Heart right ventricle (tissue), 16 donors: ENCODE results near the gene ZNF750. TPM values are rescaled to one million over a fixed set of nuclear protein-coding genes. Genes with fewer than 3 reads are reported as not detected.

Experiments
- ATAC-seq, 8 donors: fragments of 200-7000 bp; cut with Tn5 transposase; one replicate each; pipeline ENCODE4 v1.9.1; 2020; ENCODE audit warnings: mild to moderate bottlenecking in 8 of 8, moderate library complexity in 8 of 8, moderate number of reproducible peaks in 1 of 8
- DNase-seq, 2 donors: peaks; one replicate each; pipeline ENCODE4 v3.0.0-alpha.2; 2020
- H3K27ac ChIP-seq, 10 donors: fragments of 200-600 bp; sonication (generic) in 2 of 10; one replicate each; pipeline versions ENCODE4 v1.5.0 to v1.8.0; 2020 to 2022; ENCODE audit warnings: mild to moderate bottlenecking in 3 of 10
- H3K27me3 ChIP-seq, 7 donors: fragments of 200-600 bp; one replicate each; pipeline ENCODE4 v1.8.0; 2021 to 2022; ENCODE audit warnings: mild to moderate bottlenecking in 2 of 7
- H3K36me3 ChIP-seq, 9 donors: fragments of 200-600 bp; sonication (generic) in 1 of 9; one replicate each; pipeline versions ENCODE4 v1.5.0 to v1.8.0; 2020 to 2022; ENCODE audit warnings: mild to moderate bottlenecking in 2 of 9
- H3K4me1 ChIP-seq, 9 donors: fragments of 200-600 bp; sonication (generic) in 1 of 9; one replicate each; pipeline versions ENCODE4 v1.5.0 to v1.8.0; 2020 to 2022; ENCODE audit warnings: mild to moderate bottlenecking in 4 of 9
- H3K4me3 ChIP-seq, 10 donors: fragments of 200-600 bp; sonication (generic) in 2 of 10; one replicate each; pipeline versions ENCODE4 v1.5.0 to v1.8.0; 2020 to 2022; ENCODE audit warnings: mild to moderate bottlenecking in 7 of 10, moderate library complexity in 2 of 10
- H3K9me3 ChIP-seq, 11 donors: fragments of 200-600 bp in 10 of 11; sonication (generic) in 2 of 11; one replicate each; pipeline versions ENCODE4 v1.5.0 to v1.8.0; 2013 to 2022; ENCODE audit warnings: mild to moderate bottlenecking in 2 of 11, control low read depth in 1 of 11, moderate library complexity in 1 of 11
- WGBS, 2 donors: extraction: QIAGEN DNeasy Blood & Tissue Kit; methylation state at CpG; one replicate each; pipeline ENCODE4 v1.1.7; 2013; ENCODE audit warnings: inconsistent platforms in 1 of 2; 5-methylcytosine and 5-hydroxymethylcytosine counted together
- intact Hi-C, 10 donors: fragments of 100-400 bp; cut with DNase I; formaldehyde crosslinking; loops; one replicate each; pipeline versions ENCODE4 v1.11.1 to v1.14.2; 2022
- polyA plus RNA-seq, 2 donors: library from polyadenylated mRNA; stranded (reverse); fragments of 200-250 nt; gene quantifications; one replicate each; pipeline ENCODE4 v1.2.3, GENCODE V29; 2013
- total RNA-seq, 10 donors: library from RNA; stranded (reverse); fragmentation: NEBNext Ultra II Directional in 3 of 10; extraction: Animal tissue kit (Norgen Biotek cat#: 25700) in 3 of 10; gene quantifications; one replicate each; pipeline versions ENCODE4 v1.2.1 to v1.2.4, GENCODE V29; 2021 to 2023
- TF ChIP-seq, protein P1 (sequence below), 9 donors: fragments of 200-600 bp; sonication (generic) in 2 of 9; IDR thresholded peaks; one replicate each; pipeline versions ENCODE4 v1.5.0 to v1.8.0; 2021 to 2022; ENCODE audit warnings: antibody characterized with exemption in 9 of 9, mild to moderate bottlenecking in 5 of 9, moderate library complexity in 1 of 9
- donor health status: Arrhythmogenic right ventricular cardiomyopathy.
- donor health status: ischemic (EF 13 %, LVEDD 7.1; RV severe dilation, severe dysfunction).
- donor health status: healthy with polysubstance abuse.
- donor health status: DM: no; HTN: yes; CAD: no.
- donor health status: DM: no; HTN: no; CAD: no.
- donor health status: ischemic (EF 25% LVEDD 6.9; RV normal size, moderate dysfunction).
- donor health status: ischemic (EF 25% LVEDD 5.7; RV mildly dilated, moderate dysfunction).
- donor health status: healthy.
- donor health status: DM: yes; HTN: yes; CAD: no.
- donor health status: Ischemic cardiomyopathy.
- donor health status: ischemic (EF 35%, LVEDD 5.7; RV mildly dilated, moderate dysfunction).
- donor health status: nonischemic (EF 11% LVEDD 7.7; RV severe dilation, severe dysfunction).
- donor health status: DM: yes; HTN: yes; CAD: no.
- donor health status: PGD.
- donor health status: ischemic (EF 29% LVEDD 5.4; RV normal size, mild dysfunction).
- donor health status: nonischemic (EF 23%, LVEDD 6.1; RV moderate dilation, normal function).

The ZNF750 gene
- total and polyA plus RNA-seq, 12 donors = 0.11 to 0.20 (median 0.15) TPM; not detected in 7

GRCh38 chr17:82799591-82799990 is 40.2 kb downstream of the ZNF750 start:
- no peaks in the 10 kb centered on the region for H3K27me3 ChIP-seq
- no peaks in the 10 kb centered on the region for H3K9me3 ChIP-seq
- H3K27ac ChIP-seq = no peak overlapping the region
- no peak overlapping the region for H3K4me3 ChIP-seq
- TF ChIP-seq, protein P1, sequence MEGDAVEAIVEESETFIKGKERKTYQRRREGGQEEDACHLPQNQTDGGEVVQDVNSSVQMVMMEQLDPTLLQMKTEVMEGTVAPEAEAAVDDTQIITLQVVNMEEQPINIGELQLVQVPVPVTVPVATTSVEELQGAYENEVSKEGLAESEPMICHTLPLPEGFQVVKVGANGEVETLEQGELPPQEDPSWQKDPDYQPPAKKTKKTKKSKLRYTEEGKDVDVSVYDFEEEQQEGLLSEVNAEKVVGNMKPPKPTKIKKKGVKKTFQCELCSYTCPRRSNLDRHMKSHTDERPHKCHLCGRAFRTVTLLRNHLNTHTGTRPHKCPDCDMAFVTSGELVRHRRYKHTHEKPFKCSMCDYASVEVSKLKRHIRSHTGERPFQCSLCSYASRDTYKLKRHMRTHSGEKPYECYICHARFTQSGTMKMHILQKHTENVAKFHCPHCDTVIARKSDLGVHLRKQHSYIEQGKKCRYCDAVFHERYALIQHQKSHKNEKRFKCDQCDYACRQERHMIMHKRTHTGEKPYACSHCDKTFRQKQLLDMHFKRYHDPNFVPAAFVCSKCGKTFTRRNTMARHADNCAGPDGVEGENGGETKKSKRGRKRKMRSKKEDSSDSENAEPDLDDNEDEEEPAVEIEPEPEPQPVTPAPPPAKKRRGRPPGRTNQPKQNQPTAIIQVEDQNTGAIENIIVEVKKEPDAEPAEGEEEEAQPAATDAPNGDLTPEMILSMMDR (IDR thresholded peaks at IDR 0.05) = no peak
- DNase-seq (no peak), ATAC-seq (no peak)
- intact Hi-C loops = loop anchor here in 1 of 10 donors (5.0 kb wide), 1 partner anchor 33 kb away; no protein-coding TSS in a partner anchor
- H3K36me3 ChIP-seq = peaks cover 0 to 48% (median 0%) of the 10 kb centered on the region in 9 donors
- WGBS, 2 donors = 94 to 95% methylated on average over 16 of the region's 16 CpGs
- peaks cover 5 to 37% (median 18%) of the 10 kb centered on the region in 9 donors for H3K4me1 ChIP-seq

GRCh38 chr17:82798752-82799151 is 41.1 kb downstream of the ZNF750 start:
- Histone ChIP-seq H3K9me3 (no peaks in the 10 kb centered on the region), H3K27me3 (no peaks in the 10 kb centered on the region), H3K27ac (no peak overlapping the region), H3K4me3 (no peak overlapping the region), H3K4me1 (peaks cover 0 to 39% (median 19%) of the 10 kb centered on the region in 9 donors), H3K36me3 (peaks cover 0 to 48% (median 0%) of the 10 kb centered on the region in 9 donors)
- 97 to 99% methylated on average over 7 of the region's 7 CpGs for WGBS, 2 donors
- ATAC-seq (no peak), DNase-seq (no peak)
- TF ChIP-seq, protein P1 (IDR thresholded peaks at IDR 0.05) = no peak
- intact Hi-C loops = loop anchor here in 1 of 10 donors (5.0 kb wide), 1 partner anchor 34 kb away; no protein-coding TSS in a partner anchor

DNA sequence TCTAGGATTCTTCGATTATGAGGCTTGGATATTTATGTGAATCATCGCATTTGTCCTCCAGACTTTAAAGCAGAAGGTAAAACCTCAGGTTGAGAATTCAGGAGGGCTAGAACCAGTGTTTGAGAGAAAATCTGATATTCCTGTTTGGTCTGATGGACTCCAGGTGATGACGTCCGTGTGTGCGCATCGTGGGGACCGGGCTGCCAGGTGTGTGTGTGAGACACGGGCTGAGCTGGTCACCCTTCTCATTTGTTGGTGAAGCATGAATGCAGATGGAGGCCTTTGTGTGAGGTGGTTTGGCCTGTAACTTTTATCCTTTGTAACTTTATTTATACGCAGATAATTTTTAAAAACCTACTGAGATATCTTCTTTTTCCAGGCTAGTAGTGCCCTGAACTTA is 42.8 kb downstream of the ZNF750 start:
- Histone ChIP-seq H3K4me1 (peaks cover 0 to 29% (median 20%) of the 10 kb centered on the region in 9 donors), H3K36me3 (peaks cover 0 to 48% (median 0%) of the 10 kb centered on the region in 9 donors), H3K4me3 (no peak overlapping the region), H3K27ac (peak overlapping the region in 1 of 10 donors; percentile 74), H3K27me3 (no peaks in the 10 kb centered on the region), H3K9me3 (no peaks in the 10 kb centered on the region)
- WGBS, 2 donors = 97 to 98% methylated on average over 9 of the region's 9 CpGs
- intact Hi-C loops = loop anchor here in 1 of 10 donors (5.0 kb wide), 1 partner anchor 35 kb away; no protein-coding TSS in a partner anchor
- ATAC-seq (no peak), DNase-seq (no peak)
- TF ChIP-seq, protein P1 (IDR thresholded peaks at IDR 0.05) = no peak

GRCh38 chr17:82795615-82796014 is 44.2 kb downstream of the ZNF750 start:
- H3K27me3 ChIP-seq = no peaks in the 10 kb centered on the region
- 71 to 80% methylated on average over 14 of the region's 14 CpGs for WGBS, 2 donors
- no peaks in the 10 kb centered on the region for H3K9me3 ChIP-seq
- intact Hi-C loops = loop anchor here in 1 of 10 donors (5.0 kb wide), 1 partner anchor 37 kb away; no protein-coding TSS in a partner anchor
- ATAC-seq (peak in 6 of 8 donors; percentile 7 to 47 (median 20)), DNase-seq (no peak)
- no peak overlapping the region for H3K4me3 ChIP-seq
- TF ChIP-seq, protein P1 (IDR thresholded peaks at IDR 0.05) = no peak
- peaks cover 0 to 28% (median 20%) of the 10 kb centered on the region in 9 donors for H3K4me1 ChIP-seq
- H3K36me3 ChIP-seq = peaks cover 0 to 48% (median 0%) of the 10 kb centered on the region in 9 donors
- H3K27ac ChIP-seq = peak overlapping the region; percentile 18 to 86 (median 72)
